Brain pericyte (primary cell): ENCODE results near the gene NCAM2.
"Not testable (repeated sequence)": the region's sequence is repeated elsewhere in the genome, so short reads cannot be mapped to it uniquely, and the experiment has no call there.

ENCODE experiments used
- DNase-seq: peaks from one replicate; pipeline ENCODE4 v3.0.0-alpha.2; 2012; ENCODE audit warnings: low read depth, low spot score

Gene NCAM2

GRCh38 chr21:21297211-21297610 is 299.0 kb downstream of the NCAM2 start:
- no peak for DNase-seq

GRCh38 chr21:21301013-21301412 is 302.8 kb downstream of the NCAM2 start:
- DNase-seq, result no peak

- no peak for DNase-seq
Measured at GRCh38 chr21:21309510-21309909, 311.3 kb downstream of the NCAM2 start.

GRCh38 chr21:21324297-21324696 is 326.1 kb downstream of the NCAM2 start:
- no peak for DNase-seq

- DNase-seq, result no peak
Measured at GRCh38 chr21:21332492-21332891, 334.3 kb downstream of the NCAM2 start.

- DNase-seq, result no peak
Measured at GRCh38 chr21:21341041-21341440, 342.8 kb downstream of the NCAM2 start.

GRCh38 chr21:21345296-21345695 is 347.1 kb downstream of the NCAM2 start:
- no peak for DNase-seq

GRCh38 chr21:21345872-21346271 is 347.7 kb downstream of the NCAM2 start:
- no peak for DNase-seq

GRCh38 chr21:21366277-21366676 is 368.1 kb downstream of the NCAM2 start:
- no peak for DNase-seq

- no peak for DNase-seq
Measured at GRCh38 chr21:21367583-21367982, 369.4 kb downstream of the NCAM2 start.

- DNase-seq, result no peak
Measured at GRCh38 chr21:21373969-21374368, 375.8 kb downstream of the NCAM2 start.

GRCh38 chr21:21383126-21383525 is 384.9 kb downstream of the NCAM2 start:
- no peak for DNase-seq

GRCh38 chr21:21384977-21385376 is 386.8 kb downstream of the NCAM2 start:
- no peak for DNase-seq

- DNase-seq, result no peak
Measured at GRCh38 chr21:21385404-21385803, 387.2 kb downstream of the NCAM2 start.

GRCh38 chr21:21387916-21388315 is 389.7 kb downstream of the NCAM2 start:
- DNase-seq, result no peak

GRCh38 chr21:21394064-21394463 is 395.9 kb downstream of the NCAM2 start:
- DNase-seq, result no peak

- DNase-seq, result no peak
Measured at GRCh38 chr21:21396424-21396823, 398.2 kb downstream of the NCAM2 start.

- DNase-seq, result no peak
Measured at GRCh38 chr21:21397464-21397863, 399.3 kb downstream of the NCAM2 start.

GRCh38 chr21:21401444-21401843 is 403.2 kb downstream of the NCAM2 start:
- no peak for DNase-seq

- not testable (repeated sequence) for DNase-seq
Measured at GRCh38 chr21:21402187-21402586, 404.0 kb downstream of the NCAM2 start.

GRCh38 chr21:21404261-21404660 is 406.1 kb downstream of the NCAM2 start:
- DNase-seq, result not testable (repeated sequence)

GRCh38 chr21:21406921-21407320 is 408.7 kb downstream of the NCAM2 start:
- DNase-seq, result no peak

GRCh38 chr21:21412096-21412495 is 413.9 kb downstream of the NCAM2 start:
- no peak for DNase-seq

GRCh38 chr21:21415741-21416140 is 417.5 kb downstream of the NCAM2 start:
- no peak for DNase-seq

- DNase-seq, result no peak
Measured at GRCh38 chr21:21434944-21435343, 436.7 kb downstream of the NCAM2 start.
